Measurements from ENCODE around the gene STYXL2.

GRCh38 chr1:167089939-167090313, 3.9 kb upstream of the STYXL2 start:
- TF ChIP-seq CTCF (IDR thresholded peaks at IDR 0.05) (no peak), POLR2A (IDR thresholded peaks at IDR 0.05) (no peak)

Measured in esophagus squamous epithelium (tissue), 4 donors.